Cardiac muscle cell (in vitro differentiated cells and primary cell): Measurements from ENCODE around the gene USF3. TPM values are rescaled to one million over a fixed set of nuclear protein-coding genes. Genes with fewer than 3 reads are reported as not detected.

Experiments
- DNase-seq, 2 donors: peaks; one replicate each; pipeline versions ENCODE4 v3.0.0 to v3.0.0-alpha.2; 2010 to 2017; ENCODE audit warnings: low read depth in 1 of 2, low spot score in 1 of 2
- H3K27ac ChIP-seq: fragments of 200-600 bp; sonication (generic); 2 replicates; pipeline ENCODE4 v1.5.1; 2016
- H3K27me3 ChIP-seq: fragments of 200-600 bp; sonication (generic); 2 replicates; pipeline ENCODE4 v1.6.0; 2016; ENCODE audit warnings: control low read depth
- H3K36me3 ChIP-seq: fragments of 200-600 bp; sonication (generic); 2 replicates; pipeline ENCODE4 v1.5.1; 2016; ENCODE audit warnings: control low read depth
- H3K4me1 ChIP-seq: fragments of 200-600 bp; sonication (generic); 2 replicates; pipeline ENCODE4 v1.8.1; 2017; ENCODE audit warnings: low read depth, mild to moderate bottlenecking, mixed run types
- H3K4me3 ChIP-seq: fragments of 200-600 bp; sonication (generic); 2 replicates; pipeline ENCODE4 v1.5.1; 2016; ENCODE audit warnings: mild to moderate bottlenecking
- H3K9me3 ChIP-seq: fragments of 200-600 bp; sonication (generic); 2 replicates; pipeline ENCODE4 v1.5.1; 2017; ENCODE audit warnings: low read depth, mild to moderate bottlenecking, control low read depth
- polyA plus RNA-seq: library from polyadenylated mRNA; unstranded; fragments of >200 nt; fragmentation: Nextera tagmentation; extraction: Ambion mirVana; gene quantifications from 2 replicates; pipeline ENCODE4 v1.2.1, GENCODE V29; 2016
- total RNA-seq: library from RNA; depleted of rRNA; stranded (reverse); fragments of >200 nt; gene quantifications from 2 replicates; pipeline ENCODE4 v1.2.3, GENCODE V29; 2016
- TF ChIP-seq, protein P1 (sequence below): IDR thresholded peaks from 2 replicates; pipeline ENCODE4 v1.5.1; 2012; ENCODE audit warnings: low read depth, mild to moderate bottlenecking, low read length

The USF3 gene
- total and polyA plus RNA-seq, 2 experiments from 2014 or later = 3.1 to 11.4 TPM

DNA sequence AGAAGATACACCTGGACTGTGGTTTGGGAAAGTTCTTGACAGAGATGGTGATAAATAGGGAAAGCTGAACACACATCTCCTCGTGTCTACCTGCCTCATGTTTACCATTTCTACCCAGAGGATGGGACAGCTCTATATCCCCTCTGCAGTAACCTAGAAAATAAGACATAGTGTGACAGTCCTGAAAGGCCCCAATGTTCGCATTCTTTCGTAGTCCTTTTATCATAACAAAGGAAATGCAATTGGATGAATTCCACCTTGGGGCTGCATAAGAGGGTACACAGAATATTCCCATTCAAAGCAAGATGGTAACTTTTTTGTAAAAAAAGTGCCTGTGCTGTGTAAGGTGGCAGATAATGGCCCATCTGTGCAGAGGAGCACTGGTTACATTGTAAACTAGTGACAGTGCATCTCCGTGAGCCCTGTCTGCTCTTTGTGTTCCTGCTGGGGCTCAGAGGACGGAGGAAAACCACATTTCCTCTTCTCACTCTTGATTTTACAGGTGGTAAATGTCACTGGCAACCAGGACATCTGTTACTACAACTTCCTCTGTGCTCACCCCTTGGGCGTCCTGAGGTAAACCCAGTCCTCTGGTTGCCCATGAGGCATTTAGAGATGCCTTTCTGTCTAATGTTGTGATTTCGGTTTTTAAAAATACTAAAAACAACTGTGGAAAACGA lies 89.8 kb downstream of the USF3 start:
- TF ChIP-seq, protein P1, sequence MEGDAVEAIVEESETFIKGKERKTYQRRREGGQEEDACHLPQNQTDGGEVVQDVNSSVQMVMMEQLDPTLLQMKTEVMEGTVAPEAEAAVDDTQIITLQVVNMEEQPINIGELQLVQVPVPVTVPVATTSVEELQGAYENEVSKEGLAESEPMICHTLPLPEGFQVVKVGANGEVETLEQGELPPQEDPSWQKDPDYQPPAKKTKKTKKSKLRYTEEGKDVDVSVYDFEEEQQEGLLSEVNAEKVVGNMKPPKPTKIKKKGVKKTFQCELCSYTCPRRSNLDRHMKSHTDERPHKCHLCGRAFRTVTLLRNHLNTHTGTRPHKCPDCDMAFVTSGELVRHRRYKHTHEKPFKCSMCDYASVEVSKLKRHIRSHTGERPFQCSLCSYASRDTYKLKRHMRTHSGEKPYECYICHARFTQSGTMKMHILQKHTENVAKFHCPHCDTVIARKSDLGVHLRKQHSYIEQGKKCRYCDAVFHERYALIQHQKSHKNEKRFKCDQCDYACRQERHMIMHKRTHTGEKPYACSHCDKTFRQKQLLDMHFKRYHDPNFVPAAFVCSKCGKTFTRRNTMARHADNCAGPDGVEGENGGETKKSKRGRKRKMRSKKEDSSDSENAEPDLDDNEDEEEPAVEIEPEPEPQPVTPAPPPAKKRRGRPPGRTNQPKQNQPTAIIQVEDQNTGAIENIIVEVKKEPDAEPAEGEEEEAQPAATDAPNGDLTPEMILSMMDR = no peak
- Histone ChIP-seq H3K4me3 (no peak overlapping the region), H3K27me3 (no peaks in the 10 kb centered on the region), H3K27ac (no peak overlapping the region), H3K4me1 (no peaks in the 10 kb centered on the region), H3K9me3 (no peaks in the 10 kb centered on the region), H3K36me3 (no peaks in the 10 kb centered on the region)
- no peak for DNase-seq

DNA sequence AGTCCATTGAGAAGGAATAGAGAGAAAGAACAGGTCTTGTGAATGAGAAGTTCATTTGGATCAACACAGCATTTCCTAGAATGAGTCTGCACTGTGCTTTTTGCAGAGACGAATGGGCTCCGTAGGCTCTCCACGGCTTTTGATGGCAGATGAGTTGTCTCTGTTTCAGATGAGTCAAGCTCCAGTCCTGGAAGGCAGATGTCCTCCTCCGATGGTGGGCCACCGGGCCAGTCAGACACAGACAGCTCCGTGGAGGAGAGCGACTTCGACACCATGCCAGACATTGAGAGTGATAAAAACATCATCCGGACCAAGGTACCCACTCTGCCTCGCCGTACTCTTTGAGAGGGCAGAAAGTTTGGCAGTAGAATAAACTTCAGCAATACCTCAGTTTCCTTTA lies 93.6 kb downstream of the USF3 start:
- Histone ChIP-seq H3K36me3 (no peaks in the 10 kb centered on the region), H3K4me3 (no peak overlapping the region), H3K9me3 (no peaks in the 10 kb centered on the region), H3K4me1 (no peaks in the 10 kb centered on the region), H3K27me3 (no peaks in the 10 kb centered on the region), H3K27ac (no peak overlapping the region)
- DNase-seq = no peak
- TF ChIP-seq, protein P1 = no peak

DNA sequence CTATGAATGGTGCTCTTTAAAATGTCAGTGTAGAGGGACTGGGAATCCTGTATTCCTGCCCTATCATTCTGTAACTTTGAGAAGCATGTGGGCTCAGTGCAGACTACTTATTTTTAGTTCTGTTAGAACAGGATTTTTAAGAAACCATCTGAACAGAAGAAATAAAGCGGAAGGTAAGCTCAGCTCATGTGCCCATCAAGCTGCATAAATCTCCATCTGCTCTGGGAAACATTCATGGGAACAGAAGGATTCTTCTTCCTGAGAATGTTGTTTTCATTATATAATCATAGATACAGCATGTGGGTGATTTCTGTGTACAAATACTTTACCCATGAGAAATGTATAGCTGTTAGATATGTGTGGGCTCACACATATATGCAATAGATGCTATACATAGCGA lies 94.2 kb downstream of the USF3 start:
- no peaks in the 10 kb centered on the region for H3K36me3 ChIP-seq
- no peak overlapping the region for H3K27ac ChIP-seq
- no peaks in the 10 kb centered on the region for H3K9me3 ChIP-seq
- DNase-seq = no peak
- H3K4me1 ChIP-seq = no peaks in the 10 kb centered on the region
- TF ChIP-seq, protein P1 = no peak
- no peak overlapping the region for H3K4me3 ChIP-seq
- no peaks in the 10 kb centered on the region for H3K27me3 ChIP-seq

DNA sequence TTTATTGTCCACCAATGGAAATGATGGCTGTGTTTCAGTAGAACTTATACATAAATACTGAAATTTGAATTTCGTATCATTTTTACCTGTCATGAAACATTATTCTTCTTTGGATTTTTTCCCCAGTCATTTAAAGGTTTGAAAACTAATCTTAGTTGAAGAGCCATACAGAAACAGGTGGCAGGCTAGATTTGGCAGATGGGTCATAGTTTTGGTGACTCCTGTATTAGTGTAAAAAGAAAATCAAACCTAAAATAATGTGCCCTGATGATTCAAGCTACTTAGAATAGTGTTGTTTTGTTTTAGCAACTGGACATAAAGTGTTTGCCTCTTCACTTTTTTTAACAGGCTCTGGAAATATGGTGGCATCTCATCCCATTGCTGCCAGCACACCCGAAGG lies 95.2 kb downstream of the USF3 start:
- no peak for DNase-seq
- Histone ChIP-seq H3K27me3 (no peaks in the 10 kb centered on the region), H3K4me3 (no peak overlapping the region), H3K27ac (no peak overlapping the region), H3K4me1 (no peaks in the 10 kb centered on the region), H3K9me3 (no peaks in the 10 kb centered on the region), H3K36me3 (no peaks in the 10 kb centered on the region)
- TF ChIP-seq, protein P1 = no peak

DNA sequence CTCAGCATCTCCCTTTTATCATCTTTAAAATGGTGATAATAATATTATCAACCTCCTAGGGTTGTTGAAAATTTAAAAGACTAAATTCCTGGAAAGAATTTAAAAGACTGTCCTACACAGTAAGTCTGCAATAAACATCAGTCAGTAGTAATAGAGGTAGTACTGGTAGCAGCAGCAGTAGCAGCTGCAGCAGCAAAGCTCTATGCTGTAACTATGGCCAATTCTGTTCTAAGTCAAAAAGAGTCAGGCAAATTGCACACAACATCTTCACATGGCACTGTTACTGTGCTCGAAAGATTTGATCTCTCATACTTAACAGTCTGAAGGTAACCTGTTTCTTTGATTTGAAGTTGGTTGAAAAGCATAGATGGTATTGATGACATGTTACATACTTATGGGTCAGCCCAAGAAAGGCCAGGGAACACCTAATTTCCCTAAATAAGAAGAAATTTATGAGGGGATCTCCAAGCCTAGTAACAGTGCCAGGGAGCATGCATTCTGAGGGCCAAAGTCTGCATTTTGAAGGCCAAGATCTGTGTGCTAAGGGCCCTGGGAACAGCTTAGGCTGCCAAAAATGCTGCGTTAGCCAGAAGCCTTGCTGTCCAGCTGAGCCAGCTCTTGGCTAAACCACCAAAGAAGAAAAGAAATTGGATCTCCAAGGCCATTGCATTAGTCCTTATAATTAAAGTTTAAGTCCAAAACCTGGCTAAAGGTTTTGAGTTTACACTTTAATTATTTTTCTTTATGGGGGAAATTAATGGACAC lies 95.8 kb downstream of the USF3 start:
- DNase-seq = no peak
- H3K36me3 ChIP-seq = no peaks in the 10 kb centered on the region
- H3K4me1 ChIP-seq = no peaks in the 10 kb centered on the region
- no peaks in the 10 kb centered on the region for H3K9me3 ChIP-seq
- no peak overlapping the region for H3K27ac ChIP-seq
- H3K4me3 ChIP-seq = no peak overlapping the region
- H3K27me3 ChIP-seq = no peaks in the 10 kb centered on the region
- TF ChIP-seq, protein P1 = no peak

Other genes with a start within 250 kb of the USF3 start
- 9.8 and 21.1 TPM in 2 replicates for gene SPICE1, start 181.5 kb downstream of the USF3 start, total RNA-seq
- 14.9 and 16.6 TPM in 2 replicates for gene SPICE1, start 181.5 kb downstream of the USF3 start, polyA plus RNA-seq
- 0.18 TPM in 1 of 2 replicates, not detected in the other for gene SIDT1, start 164.1 kb downstream of the USF3 start, total RNA-seq
- gene SIDT1, start 164.1 kb downstream of the USF3 start, polyA plus RNA-seq = 0.32 TPM in 1 of 2 replicates, not detected in the other
- gene NAA50, start 49.6 kb upstream of the USF3 start, total RNA-seq = 127 and 148 TPM in 2 replicates
- 66.5 and 98.4 TPM in 2 replicates for gene NAA50, start 49.6 kb upstream of the USF3 start, polyA plus RNA-seq
- gene ATP6V1A, start 50.4 kb upstream of the USF3 start, total RNA-seq = 27.6 and 33.0 TPM in 2 replicates
- 41.3 and 51.2 TPM in 2 replicates for gene ATP6V1A, start 50.4 kb upstream of the USF3 start, polyA plus RNA-seq
- gene GRAMD1C, start 142.1 kb upstream of the USF3 start, total RNA-seq = 0.25 and 6.5 TPM in 2 replicates
- gene GRAMD1C, start 142.1 kb upstream of the USF3 start, polyA plus RNA-seq = 0.31 and 3.0 TPM in 2 replicates